ENCODE measurements around the gene ANXA4. TPM values are rescaled to one million over a fixed set of nuclear protein-coding genes. Genes with fewer than 3 reads are reported as not detected.

Gene ANXA4
- total and polyA plus RNA-seq, 2 experiments from 2014 or later: 107 to 231 TPM

DNA sequence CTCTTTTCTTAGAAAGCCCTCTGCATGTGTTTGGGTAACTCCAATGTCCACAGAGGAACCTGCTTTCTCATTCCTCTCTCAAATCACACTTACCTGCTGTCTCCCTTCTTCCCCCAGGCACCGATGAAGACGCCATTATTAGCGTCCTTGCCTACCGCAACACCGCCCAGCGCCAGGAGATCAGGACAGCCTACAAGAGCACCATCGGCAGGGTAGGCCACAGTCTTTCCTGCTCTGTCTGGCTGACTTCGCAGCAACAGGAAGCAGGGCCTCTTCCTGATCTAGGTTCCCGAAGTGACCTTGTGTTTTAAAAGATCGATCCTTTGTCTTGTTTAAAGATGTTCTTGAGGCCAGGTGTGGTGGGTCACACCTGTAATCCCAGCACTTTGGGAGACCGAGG, 62.5 kb downstream of the ANXA4 start:
- Histone ChIP-seq H3K4me2 (no peak overlapping the region), H3K9me2 (replicated peaks; ENCODE audit: insufficient read depth) (no peaks in the 10 kb centered on the region), H3K4me1 (ENCODE audit: insufficient read depth) (peaks cover 22% of the 10 kb centered on the region), H4K20me1 (ENCODE audit: insufficient read depth, poor library complexity, severe bottlenecking) (no peaks in the 10 kb centered on the region), H3K27me3 (no peaks in the 10 kb centered on the region), H3K79me2 (peaks cover 13% of the 10 kb centered on the region), H3K36me3 (replicated peaks; ENCODE audit: insufficient read depth, low read depth) (no peaks in the 10 kb centered on the region), H3K4me3 (no peak overlapping the region), H3K27ac (no peak overlapping the region), H3K9me3 (ENCODE audit: low read depth) (no peaks in the 10 kb centered on the region), H2AFZ (no peak overlapping the region)
- whole genome bisulfite sequencing (ENCODE audit: low lambda C conversion rate, missing lambda C conversion rate): 95% methylated on average over 11 of the region's 11 CpGs
- TF ChIP-seq, protein P1, sequence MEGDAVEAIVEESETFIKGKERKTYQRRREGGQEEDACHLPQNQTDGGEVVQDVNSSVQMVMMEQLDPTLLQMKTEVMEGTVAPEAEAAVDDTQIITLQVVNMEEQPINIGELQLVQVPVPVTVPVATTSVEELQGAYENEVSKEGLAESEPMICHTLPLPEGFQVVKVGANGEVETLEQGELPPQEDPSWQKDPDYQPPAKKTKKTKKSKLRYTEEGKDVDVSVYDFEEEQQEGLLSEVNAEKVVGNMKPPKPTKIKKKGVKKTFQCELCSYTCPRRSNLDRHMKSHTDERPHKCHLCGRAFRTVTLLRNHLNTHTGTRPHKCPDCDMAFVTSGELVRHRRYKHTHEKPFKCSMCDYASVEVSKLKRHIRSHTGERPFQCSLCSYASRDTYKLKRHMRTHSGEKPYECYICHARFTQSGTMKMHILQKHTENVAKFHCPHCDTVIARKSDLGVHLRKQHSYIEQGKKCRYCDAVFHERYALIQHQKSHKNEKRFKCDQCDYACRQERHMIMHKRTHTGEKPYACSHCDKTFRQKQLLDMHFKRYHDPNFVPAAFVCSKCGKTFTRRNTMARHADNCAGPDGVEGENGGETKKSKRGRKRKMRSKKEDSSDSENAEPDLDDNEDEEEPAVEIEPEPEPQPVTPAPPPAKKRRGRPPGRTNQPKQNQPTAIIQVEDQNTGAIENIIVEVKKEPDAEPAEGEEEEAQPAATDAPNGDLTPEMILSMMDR (IDR thresholded peaks at IDR 0.05; ENCODE audit: poor library complexity): no peak
- TF ChIP-seq EZH2 (IDR thresholded peaks at IDR 0.05; ENCODE audit: borderline replicate concordance): no peak
- no peak for TF ChIP-seq EZH2phosphoT487 (IDR thresholded peaks at IDR 0.05; ENCODE audit: low read depth, severe bottlenecking, unreplicated experiment)
- no peak for DNase-seq (ENCODE audit: low spot score)

DNA sequence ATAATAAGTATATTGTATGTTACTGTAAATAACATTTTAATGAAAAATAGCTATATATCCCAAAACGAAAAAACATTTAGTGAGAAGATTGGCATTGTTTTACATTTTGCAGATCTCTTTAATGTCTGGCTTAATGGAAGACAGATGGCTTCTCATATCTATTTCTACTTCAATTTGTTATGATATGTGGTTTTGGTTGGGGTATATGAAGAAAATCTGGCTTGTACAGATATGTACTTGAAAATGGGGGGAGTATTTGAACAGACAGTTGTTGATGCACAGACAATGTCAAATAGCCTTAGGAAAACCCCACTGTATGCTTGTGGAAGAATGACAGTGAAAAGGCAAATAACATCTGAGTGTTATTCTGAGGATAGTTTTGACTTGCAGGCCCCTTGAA, 64.0 kb downstream of the ANXA4 start:
- H3K4me3 ChIP-seq: no peak overlapping the region
- no peak for DNase-seq (ENCODE audit: low spot score)
- H3K36me3 ChIP-seq (replicated peaks; ENCODE audit: insufficient read depth, low read depth): no peaks in the 10 kb centered on the region
- no peaks in the 10 kb centered on the region for H3K9me3 ChIP-seq (ENCODE audit: low read depth)
- H4K20me1 ChIP-seq (ENCODE audit: insufficient read depth, poor library complexity, severe bottlenecking): no peaks in the 10 kb centered on the region
- H3K79me2 ChIP-seq: peaks cover 2% of the 10 kb centered on the region
- H2AFZ ChIP-seq: no peak overlapping the region
- no peaks in the 10 kb centered on the region for H3K27me3 ChIP-seq
- no peaks in the 10 kb centered on the region for H3K9me2 ChIP-seq (replicated peaks; ENCODE audit: insufficient read depth)
- H3K4me2 ChIP-seq: no peak overlapping the region
- WGBS (ENCODE audit: low lambda C conversion rate, missing lambda C conversion rate): 91% methylated on average over 1 of the region's 1 CpG
- TF ChIP-seq EZH2 (IDR thresholded peaks at IDR 0.05; ENCODE audit: borderline replicate concordance) (no peak), EZH2phosphoT487 (IDR thresholded peaks at IDR 0.05; ENCODE audit: low read depth, severe bottlenecking, unreplicated experiment) (no peak)
- TF ChIP-seq, protein P1 (IDR thresholded peaks at IDR 0.05; ENCODE audit: poor library complexity): no peak
- no peak overlapping the region for H3K27ac ChIP-seq
- peaks cover 7% of the 10 kb centered on the region for H3K4me1 ChIP-seq (ENCODE audit: insufficient read depth)

- no peak overlapping the region for H3K4me3 ChIP-seq
- DNase-seq (ENCODE audit: low spot score): no peak
- H3K27ac ChIP-seq: no peak overlapping the region
- H3K79me2 ChIP-seq: peaks cover 2% of the 10 kb centered on the region
- no peak for TF ChIP-seq EZH2 (IDR thresholded peaks at IDR 0.05; ENCODE audit: borderline replicate concordance)
- TF ChIP-seq, protein P1 (IDR thresholded peaks at IDR 0.05; ENCODE audit: poor library complexity): no peak
- TF ChIP-seq EZH2phosphoT487 (IDR thresholded peaks at IDR 0.05; ENCODE audit: low read depth, severe bottlenecking, unreplicated experiment): no peak
- H2AFZ ChIP-seq: no peak overlapping the region
- H3K36me3 ChIP-seq (replicated peaks; ENCODE audit: insufficient read depth, low read depth): no peaks in the 10 kb centered on the region
- H4K20me1 ChIP-seq (ENCODE audit: insufficient read depth, poor library complexity, severe bottlenecking): no peaks in the 10 kb centered on the region
- H3K9me2 ChIP-seq (replicated peaks; ENCODE audit: insufficient read depth): no peaks in the 10 kb centered on the region
- H3K27me3 ChIP-seq: no peaks in the 10 kb centered on the region
- H3K9me3 ChIP-seq (ENCODE audit: low read depth): no peaks in the 10 kb centered on the region
- WGBS (ENCODE audit: low lambda C conversion rate, missing lambda C conversion rate): 94% methylated on average over 16 of the region's 16 CpGs
- H3K4me2 ChIP-seq: no peak overlapping the region
- H3K4me1 ChIP-seq (ENCODE audit: insufficient read depth): no peaks in the 10 kb centered on the region
Measured at GRCh38 chr2:69807821-69808540, 66.0 kb downstream of the ANXA4 start.
